ENCODE results near the gene FYB1.

DNA sequence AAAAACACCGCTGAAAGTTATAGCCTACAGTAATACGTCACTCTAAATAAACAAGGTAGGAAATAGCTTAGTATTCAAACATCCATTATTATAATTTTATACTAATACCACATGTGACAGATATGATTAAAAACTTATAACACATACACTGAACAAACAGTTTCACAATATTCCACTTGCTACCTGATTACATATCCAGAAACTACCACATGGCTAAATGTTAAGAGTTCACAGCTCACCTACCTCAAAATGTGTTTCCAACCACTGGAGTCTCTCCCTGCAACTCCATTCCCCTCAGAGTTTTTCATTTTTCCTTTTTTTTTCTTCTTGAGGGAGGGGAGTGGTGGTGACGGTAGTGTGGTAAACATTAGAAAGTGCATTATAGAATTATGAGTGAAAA is 157.3 kb downstream of the FYB1 start:
- TF ChIP-seq, protein P1, sequence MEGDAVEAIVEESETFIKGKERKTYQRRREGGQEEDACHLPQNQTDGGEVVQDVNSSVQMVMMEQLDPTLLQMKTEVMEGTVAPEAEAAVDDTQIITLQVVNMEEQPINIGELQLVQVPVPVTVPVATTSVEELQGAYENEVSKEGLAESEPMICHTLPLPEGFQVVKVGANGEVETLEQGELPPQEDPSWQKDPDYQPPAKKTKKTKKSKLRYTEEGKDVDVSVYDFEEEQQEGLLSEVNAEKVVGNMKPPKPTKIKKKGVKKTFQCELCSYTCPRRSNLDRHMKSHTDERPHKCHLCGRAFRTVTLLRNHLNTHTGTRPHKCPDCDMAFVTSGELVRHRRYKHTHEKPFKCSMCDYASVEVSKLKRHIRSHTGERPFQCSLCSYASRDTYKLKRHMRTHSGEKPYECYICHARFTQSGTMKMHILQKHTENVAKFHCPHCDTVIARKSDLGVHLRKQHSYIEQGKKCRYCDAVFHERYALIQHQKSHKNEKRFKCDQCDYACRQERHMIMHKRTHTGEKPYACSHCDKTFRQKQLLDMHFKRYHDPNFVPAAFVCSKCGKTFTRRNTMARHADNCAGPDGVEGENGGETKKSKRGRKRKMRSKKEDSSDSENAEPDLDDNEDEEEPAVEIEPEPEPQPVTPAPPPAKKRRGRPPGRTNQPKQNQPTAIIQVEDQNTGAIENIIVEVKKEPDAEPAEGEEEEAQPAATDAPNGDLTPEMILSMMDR (IDR thresholded peaks at IDR 0.05), result no peak
- no peak for TF ChIP-seq POLR2A (IDR thresholded peaks at IDR 0.05)

Measured in lower leg skin (tissue), 3 donors.